GM12891 (cell line): ENCODE data around the gene MRPL1.

Experiments
- POLR2A ChIP-seq: IDR thresholded peaks from 2 replicates; pipeline ENCODE4 v1.6.1; 2011; ENCODE audit warnings: low read depth, low read length, control low read depth
- POLR2AphosphoS5 ChIP-seq: IDR thresholded peaks from 2 replicates; pipeline ENCODE4 v1.6.1; 2011; ENCODE audit warnings: low read depth, low read length, control low read depth
- TAF1 ChIP-seq: IDR thresholded peaks from 2 replicates; pipeline ENCODE4 v1.6.1; 2011; ENCODE audit warnings: low read depth, low read length, control low read depth

DNA sequence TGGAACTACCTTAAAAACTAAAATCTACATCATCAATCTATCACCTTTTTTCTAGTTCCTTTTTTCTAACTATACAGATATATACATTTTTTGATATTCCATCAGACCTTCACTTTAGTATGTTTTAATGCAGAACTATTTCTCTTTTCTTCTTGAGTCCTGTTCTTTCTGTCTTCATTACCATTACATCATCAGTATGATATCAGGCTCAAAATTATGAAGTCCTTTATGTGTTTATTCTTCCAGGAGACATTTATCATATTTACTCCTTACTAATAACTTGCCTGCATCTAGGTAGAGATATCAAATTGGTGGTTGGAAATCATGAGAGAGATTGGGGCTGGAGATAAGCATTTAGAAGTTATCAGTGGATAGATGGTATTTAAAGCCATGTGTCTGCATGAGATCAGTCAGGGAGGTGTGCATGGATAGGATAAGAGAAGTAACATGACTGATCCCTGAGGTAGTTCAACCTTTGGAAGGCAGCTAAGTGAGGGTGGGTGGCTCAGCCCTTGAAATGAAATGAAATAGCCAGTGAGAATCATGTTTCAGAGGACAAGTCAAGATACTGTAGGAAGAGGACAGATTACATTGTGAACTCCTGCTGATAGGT lies 43.1 kb downstream of the MRPL1 start:
- TF ChIP-seq POLR2A (no peak), POLR2AphosphoS5 (no peak), TAF1 (no peak)
